A549 (cell line): Measurements from ENCODE around the gene ESAM. TPM values are rescaled to one million over a fixed set of nuclear protein-coding genes. Genes with fewer than 3 reads are reported as not detected.

Source experiments
- ATAC-seq, 2 experiments: fragments of 200-7000 bp in 1 of 2; fragments of >200 bp in 1 of 2; cut with Nextera tagmentation in 1 of 2; cut with Tn5 transposase in 1 of 2; 3 replicates each; pipeline versions ENCODE4 v1.8.0 to v1.9.1; 2018 to 2020; ENCODE audit warnings: mild to moderate bottlenecking in 1 of 2, moderate library complexity in 1 of 2
- CTCF ChIA-PET: fragments of 300-600 bp; sonication (Branson Sonifier 250); formaldehyde crosslinking; extraction: SDS; loops from one replicate; lab custom pipeline; 2021; ENCODE audit warnings: antibody characterized with exemption, inconsistent platforms; lab: Yijun Ruan, JAX
- POLR2A ChIA-PET: fragments of 350-600 bp; formaldehyde crosslinking; extraction: SDS; loops from one replicate; lab custom pipeline; 2021; ENCODE audit warnings: antibody characterized with exemption, inconsistent platforms; lab: Yijun Ruan, JAX
- DNase-seq, 2 experiments: peaks; one replicate each; pipeline versions ENCODE4 v3.0.0 to v3.0.0-alpha.2; 2011 to 2016; ENCODE audit warnings: low read depth in 1 of 2, low spot score in 1 of 2
- FAIRE-seq: peaks from 2 replicates; lab custom pipeline; 2011; peaks lifted over from hg19 to GRCh38; lab: Jason Lieb, UNC
- H3K27ac ChIP-seq, 2 experiments: fragments of >200 bp; sonication (Bioruptor Twin); formaldehyde crosslinking; 3 replicates each; pipeline ENCODE4 v1.5.1; 2016 to 2017
- H3K4me1 ChIP-seq: fragments of >200 bp; sonication (Bioruptor Twin); formaldehyde crosslinking; 3 replicates; pipeline ENCODE4 v1.6.1; 2016
- H3K4me2 ChIP-seq: fragments of >200 bp; sonication (Bioruptor Twin); formaldehyde crosslinking; 3 replicates; pipeline ENCODE4 v1.6.1; 2016
- H3K4me3 ChIP-seq: fragments of >200 bp; sonication (Bioruptor Twin); formaldehyde crosslinking; 3 replicates; pipeline ENCODE4 v1.5.1; 2016
- H3K9me3 ChIP-seq: fragments of >200 bp; sonication (Bioruptor Twin); formaldehyde crosslinking; 3 replicates; pipeline ENCODE4 v1.6.1; 2016
- BHLHE40 ChIP-seq: IDR thresholded peaks from 2 replicates; pipeline ENCODE4 v1.6.1; 2012; ENCODE audit warnings: low read depth, low read length, inconsistent platforms
- CBX2 ChIP-seq: fragments of 200-600 bp; sonication (generic); IDR thresholded peaks from 2 replicates; pipeline ENCODE4 v1.6.1; 2016; ENCODE audit warnings: low read depth, mild to moderate bottlenecking, borderline replicate concordance
- CBX8 ChIP-seq: fragments of 200-600 bp; sonication (generic); IDR thresholded peaks from 2 replicates; pipeline ENCODE4 v1.6.1; 2016
- CEBPB ChIP-seq, 2 experiments: fragments of >200 bp in 1 of 2; sonication (Bioruptor Twin) in 1 of 2; formaldehyde crosslinking in 1 of 2; IDR thresholded peaks; 2 replicates each; pipeline ENCODE4 v1.6.1; 2012 to 2016
- CHD4 ChIP-seq: fragments of 200-600 bp; sonication (generic); IDR thresholded peaks from 2 replicates; pipeline ENCODE4 v1.6.1; 2016; ENCODE audit warnings: antibody characterized with exemption, mild to moderate bottlenecking, borderline replicate concordance
- EHMT2 ChIP-seq: fragments of 200-600 bp; sonication (generic); IDR thresholded peaks from 2 replicates; pipeline ENCODE4 v1.6.1; 2016; ENCODE audit warnings: antibody characterized with exemption, low read depth, mild to moderate bottlenecking, moderate library complexity
- ELK1 ChIP-seq: fragments of 150-350 bp; IDR thresholded peaks from 2 replicates; pipeline ENCODE4 v1.6.1; 2014; ENCODE audit warnings: low read depth, mild to moderate bottlenecking, low read length
- FOSB ChIP-seq: fragments of 250-450 bp; sonication (Bioruptor Pico); IDR thresholded peaks from 2 replicates; pipeline ENCODE4 v1.5.0; 2020; ENCODE audit warnings: mild to moderate bottlenecking, moderate library complexity
- FOXS1 ChIP-seq: fragments of 250-450 bp; sonication (Bioruptor Pico); IDR thresholded peaks from 2 replicates; pipeline ENCODE4 v1.5.0; 2020; ENCODE audit warnings: mild to moderate bottlenecking, moderate library complexity
- HEYL ChIP-seq: fragments of 250-450 bp; sonication (Bioruptor Pico); IDR thresholded peaks from 2 replicates; pipeline ENCODE4 v1.8.0; 2021; ENCODE audit warnings: mild to moderate bottlenecking, moderate library complexity
- HOXB13 ChIP-seq: fragments of 250-450 bp; sonication (Bioruptor Pico); IDR thresholded peaks from 2 replicates; pipeline ENCODE4 v1.5.0; 2020; ENCODE audit warnings: low read depth, mild to moderate bottlenecking, moderate library complexity
- HOXB5 ChIP-seq: fragments of 250-450 bp; sonication (Bioruptor Pico); IDR thresholded peaks from 2 replicates; pipeline ENCODE4 v1.5.0; 2020; ENCODE audit warnings: mild to moderate bottlenecking, moderate library complexity
- JUN ChIP-seq, 2 experiments: fragments of >200 bp; sonication (Bioruptor Twin); formaldehyde crosslinking; IDR thresholded peaks; 2 replicates in 1 of 2; 3 replicates in 1 of 2; pipeline ENCODE4 v1.6.1; 2016 to 2017
- MAZ ChIP-seq: fragments of 150-350 bp; IDR thresholded peaks from 2 replicates; pipeline ENCODE4 v1.6.1; 2014; ENCODE audit warnings: antibody characterized with exemption, low read depth, low read length, borderline replicate concordance
- NFE2L2 ChIP-seq: fragments of 150-350 bp; conservative IDR thresholded peaks from 2 replicates; pipeline ENCODE4 v1.6.1; 2014; ENCODE audit warnings: low read length
- NPAS2 ChIP-seq: fragments of 250-450 bp; sonication (Bioruptor Pico); IDR thresholded peaks from 2 replicates; pipeline ENCODE4 v1.8.0; 2022; ENCODE audit warnings: mild to moderate bottlenecking, moderate library complexity, borderline replicate concordance
- PHF8 ChIP-seq: fragments of 200-600 bp; sonication (generic); IDR thresholded peaks from 2 replicates; pipeline ENCODE4 v1.6.1; 2016; ENCODE audit warnings: low read depth, mild to moderate bottlenecking, antibody characterized with exemption, moderate library complexity, borderline replicate concordance
- POLR2AphosphoS2 ChIP-seq: conservative IDR thresholded peaks from 2 replicates; pipeline ENCODE4 v1.6.1; 2012; ENCODE audit warnings: low read length, improper control_type of control experiment, inconsistent platforms
- RARB ChIP-seq: fragments of 250-450 bp; sonication (Bioruptor Pico); IDR thresholded peaks from 2 replicates; pipeline ENCODE4 v1.8.0; 2021; ENCODE audit warnings: mild to moderate bottlenecking, moderate library complexity
- RNF2 ChIP-seq: fragments of 200-600 bp; sonication (generic); IDR thresholded peaks from 2 replicates; pipeline ENCODE4 v1.6.1; 2016; ENCODE audit warnings: low read depth, mild to moderate bottlenecking, antibody characterized with exemption, moderate library complexity, borderline replicate concordance
- ZC3H11A ChIP-seq: fragments of 450-650 bp; IDR thresholded peaks from 2 replicates; pipeline ENCODE4 v1.6.1; 2014; ENCODE audit warnings: antibody characterized with exemption, mild to moderate bottlenecking
- ZFP36 ChIP-seq: fragments of 450-650 bp; IDR thresholded peaks from 2 replicates; pipeline ENCODE4 v1.6.1; 2014; ENCODE audit warnings: borderline replicate concordance; ENCODE audit not compliant: partially characterized antibody
- ZNF302 ChIP-seq: fragments of 250-450 bp; sonication (Bioruptor Pico); IDR thresholded peaks from 2 replicates; pipeline ENCODE4 v1.9.0; 2021; ENCODE audit warnings: inconsistent platforms, mild to moderate bottlenecking, moderate library complexity
- WGBS: methylation state at CpG from one replicate; pipeline ENCODE4 v1.1.6; 2017; ENCODE audit errors: missing lambda C conversion rate; 5-methylcytosine and 5-hydroxymethylcytosine counted together
- polyA plus RNA-seq, 4 experiments: library from polyadenylated mRNA; depleted of rRNA in 3 of 4; stranded (reverse); fragments of >200 nt; fragmentation: RNase III in 1 of 4; extraction: RNeasy Plus Mini Kit Qiagen cat#74134 plus additional on column Dnase treatment in 1 of 4; gene quantifications; 2 replicates in 3 of 4; 3 replicates in 1 of 4; pipeline ENCODE4 v1.2.3, GENCODE V29; 2011 to 2017
- TF ChIP-seq, protein P1 (sequence below): fragments of 250-450 bp; sonication (Bioruptor Pico); IDR thresholded peaks from 2 replicates; pipeline ENCODE4 v1.5.0; 2020; ENCODE audit warnings: low read depth, mild to moderate bottlenecking, moderate library complexity
- TF ChIP-seq, protein P2 (sequence below): fragments of >200 bp; sonication (Bioruptor Twin); formaldehyde crosslinking; IDR thresholded peaks from 3 replicates; pipeline ENCODE4 v1.5.1; 2016
- TF ChIP-seq, protein P3 (sequence below): fragments of >200 bp; sonication (Bioruptor Twin); formaldehyde crosslinking; IDR thresholded peaks from 2 replicates; pipeline ENCODE4 v1.6.1; 2016
- TF ChIP-seq, protein P4 (sequence below): fragments of 450-650 bp; IDR thresholded peaks from 2 replicates; pipeline ENCODE4 v1.6.1; 2014; ENCODE audit warnings: antibody characterized with exemption

Gene ESAM
- polyA plus RNA-seq, 2 of the 4 experiments (the other 2 are of a cell fraction): 6.2 to 11.7 TPM

DNA sequence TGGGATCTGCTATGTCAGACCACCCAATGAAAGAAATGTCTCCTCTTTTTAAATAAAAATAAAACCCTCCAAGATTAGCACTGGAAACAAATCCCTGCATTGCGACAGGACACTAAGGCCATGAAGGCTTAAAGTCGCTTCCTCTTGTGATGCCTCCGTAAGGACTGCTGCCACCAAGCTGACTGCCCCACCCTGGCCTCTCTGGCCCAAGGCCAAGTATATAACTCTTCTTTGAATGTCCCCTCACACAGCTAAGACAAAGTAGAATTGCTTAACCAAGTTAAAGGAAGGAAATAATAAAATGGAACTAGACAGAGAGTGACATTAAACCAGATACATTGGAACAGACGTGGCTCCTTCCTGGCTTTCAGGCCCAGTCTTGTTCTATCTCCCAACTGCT, 29.9 kb downstream of the ESAM start:
- Histone ChIP-seq H3K4me2 (no peak overlapping the region), H3K4me3 (no peak overlapping the region), H3K4me1 (no peaks in the 10 kb centered on the region), H3K27ac (no peak overlapping the region), H3K9me3 (no peaks in the 10 kb centered on the region)
- ATAC-seq (no peak), DNase-seq (no peak), FAIRE-seq (no peak)
- 81% methylated on average over 4 of the region's 4 CpGs for WGBS
- ChIA-PET POLR2A (no interaction called here), CTCF (interaction anchor here (1.5 kb wide), 2 partner anchors 12 to 88 kb away, joined by 3 read pairs; no protein-coding TSS in a partner anchor)
- TF ChIP-seq HOXB5 (CRISPR knock-in tag): no peak
- no peak for TF ChIP-seq EHMT2
- TF ChIP-seq CBX8: no peak
- TF ChIP-seq, protein P1, sequence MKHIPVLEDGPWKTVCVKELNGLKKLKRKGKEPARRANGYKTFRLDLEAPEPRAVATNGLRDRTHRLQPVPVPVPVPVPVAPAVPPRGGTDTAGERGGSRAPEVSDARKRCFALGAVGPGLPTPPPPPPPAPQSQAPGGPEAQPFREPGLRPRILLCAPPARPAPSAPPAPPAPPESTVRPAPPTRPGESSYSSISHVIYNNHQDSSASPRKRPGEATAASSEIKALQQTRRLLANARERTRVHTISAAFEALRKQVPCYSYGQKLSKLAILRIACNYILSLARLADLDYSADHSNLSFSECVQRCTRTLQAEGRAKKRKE (CRISPR knock-in tag): no peak
- TF ChIP-seq RNF2: no peak
- no peak for TF ChIP-seq MAZ

DNA sequence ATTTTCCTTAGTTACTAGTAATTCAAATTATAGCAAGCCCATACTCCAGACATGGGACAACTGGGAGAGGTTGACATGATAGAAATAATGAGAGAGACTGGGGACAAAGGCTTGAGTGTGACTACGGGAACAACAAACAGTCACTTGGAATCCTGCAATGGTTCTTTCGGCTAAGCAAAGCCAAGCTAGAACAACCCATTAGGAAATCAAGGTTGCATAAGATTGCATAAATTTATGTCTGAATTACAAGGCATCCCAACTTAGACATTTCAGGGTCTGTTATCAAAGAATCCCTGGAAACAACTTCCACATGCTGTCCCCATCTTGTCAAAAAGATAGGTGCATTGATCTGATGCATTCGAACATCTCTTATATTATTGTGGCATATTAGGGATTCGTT, 32.5 kb downstream of the ESAM start:
- ATAC-seq (no peak), DNase-seq (no peak), FAIRE-seq (no peak)
- H3K9me3 ChIP-seq: no peaks in the 10 kb centered on the region
- H3K4me2 ChIP-seq: no peak overlapping the region
- POLR2A ChIA-PET: no interaction called here
- no peak overlapping the region for H3K4me3 ChIP-seq
- WGBS: 59% methylated on average over 4 of the region's 4 CpGs
- TF ChIP-seq FOXS1 (CRISPR knock-in tag) (no peak), ELK1 (no peak), CBX2 (no peak), CHD4 (no peak), HEYL (no peak), POLR2AphosphoS2 (no peak), FOSB (CRISPR knock-in tag) (no peak), NFE2L2 (no peak), NPAS2 (no peak), HOXB13 (CRISPR knock-in tag) (no peak), CEBPB (IDR thresholded peaks at IDR 0.05) (no peak), ZNF302 (CRISPR knock-in tag) (no peak), RARB (CRISPR knock-in tag) (no peak)
- TF ChIP-seq, protein P2, sequence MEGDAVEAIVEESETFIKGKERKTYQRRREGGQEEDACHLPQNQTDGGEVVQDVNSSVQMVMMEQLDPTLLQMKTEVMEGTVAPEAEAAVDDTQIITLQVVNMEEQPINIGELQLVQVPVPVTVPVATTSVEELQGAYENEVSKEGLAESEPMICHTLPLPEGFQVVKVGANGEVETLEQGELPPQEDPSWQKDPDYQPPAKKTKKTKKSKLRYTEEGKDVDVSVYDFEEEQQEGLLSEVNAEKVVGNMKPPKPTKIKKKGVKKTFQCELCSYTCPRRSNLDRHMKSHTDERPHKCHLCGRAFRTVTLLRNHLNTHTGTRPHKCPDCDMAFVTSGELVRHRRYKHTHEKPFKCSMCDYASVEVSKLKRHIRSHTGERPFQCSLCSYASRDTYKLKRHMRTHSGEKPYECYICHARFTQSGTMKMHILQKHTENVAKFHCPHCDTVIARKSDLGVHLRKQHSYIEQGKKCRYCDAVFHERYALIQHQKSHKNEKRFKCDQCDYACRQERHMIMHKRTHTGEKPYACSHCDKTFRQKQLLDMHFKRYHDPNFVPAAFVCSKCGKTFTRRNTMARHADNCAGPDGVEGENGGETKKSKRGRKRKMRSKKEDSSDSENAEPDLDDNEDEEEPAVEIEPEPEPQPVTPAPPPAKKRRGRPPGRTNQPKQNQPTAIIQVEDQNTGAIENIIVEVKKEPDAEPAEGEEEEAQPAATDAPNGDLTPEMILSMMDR: no peak
- H3K4me1 ChIP-seq: peaks cover 6% of the 10 kb centered on the region; the same call in 1 of the 3 replicates
- CTCF ChIA-PET: interaction anchor here (1.4 to 2.0 kb wide), 2 partner anchors 17 to 29 kb away, joined by 3 to 6 read pairs; no protein-coding TSS in a partner anchor
- no peak overlapping the region for H3K27ac ChIP-seq

- 37% methylated on average over 2 of the region's 2 CpGs for WGBS
- peaks cover 6% of the 10 kb centered on the region; the same call in 1 of the 3 replicates for H3K4me1 ChIP-seq
- CTCF ChIA-PET: no interaction called here
- no peak for FAIRE-seq
- ATAC-seq: no peak
- H3K4me2 ChIP-seq: no peak overlapping the region
- no peak for DNase-seq
- H3K9me3 ChIP-seq: no peaks in the 10 kb centered on the region
- H3K27ac ChIP-seq: no peak overlapping the region
- POLR2A ChIA-PET: no interaction called here
- no peak overlapping the region for H3K4me3 ChIP-seq
- TF ChIP-seq PHF8 (no peak), NFE2L2 (no peak), RARB (CRISPR knock-in tag) (no peak), BHLHE40 (no peak), HOXB13 (CRISPR knock-in tag) (no peak), CHD4 (no peak), ZC3H11A (no peak), JUN (IDR thresholded peaks at IDR 0.05) (no peak), HOXB5 (CRISPR knock-in tag) (no peak), ZFP36 (no peak)
- TF ChIP-seq, protein P2: no peak
- TF ChIP-seq, protein P3, sequence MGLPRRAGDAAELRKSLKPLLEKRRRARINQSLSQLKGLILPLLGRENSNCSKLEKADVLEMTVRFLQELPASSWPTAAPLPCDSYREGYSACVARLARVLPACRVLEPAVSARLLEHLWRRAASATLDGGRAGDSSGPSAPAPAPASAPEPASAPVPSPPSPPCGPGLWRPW: no peak
- TF ChIP-seq, protein P4, sequence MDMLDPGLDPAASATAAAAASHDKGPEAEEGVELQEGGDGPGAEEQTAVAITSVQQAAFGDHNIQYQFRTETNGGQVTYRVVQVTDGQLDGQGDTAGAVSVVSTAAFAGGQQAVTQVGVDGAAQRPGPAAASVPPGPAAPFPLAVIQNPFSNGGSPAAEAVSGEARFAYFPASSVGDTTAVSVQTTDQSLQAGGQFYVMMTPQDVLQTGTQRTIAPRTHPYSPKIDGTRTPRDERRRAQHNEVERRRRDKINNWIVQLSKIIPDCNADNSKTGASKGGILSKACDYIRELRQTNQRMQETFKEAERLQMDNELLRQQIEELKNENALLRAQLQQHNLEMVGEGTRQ: no peak
These were observed 34.0 kb downstream of the ESAM start for GRCh38 chr11:124728134-124728533.
